HG02973 (cell line): ENCODE data around the gene BAG3.
A peak's percentile ranks its signal among the peaks of the same experiment; 100 is the strongest.
"Not testable (repeated sequence)": the region's sequence is repeated elsewhere in the genome, so short reads cannot be mapped to it uniquely, and the experiment has no call there.

ENCODE experiments used
- ATAC-seq: cut with Tn5 transposase; IDR thresholded peaks from one replicate; pipeline ENCODE4 v1.9.1; 2021; ENCODE audit warnings: moderate library complexity; ENCODE audit not compliant: unreplicated experiment

Gene BAG3

GRCh38 chr10:119650692-119651513, at the start of gene BAG3:
Gene BAG3 (plus strand): TSS chr10:119651380. CDS start chr10:119651676, 296 bp downstream.
- peak; percentile 67 for ATAC-seq

- no peak for ATAC-seq
Measured at GRCh38 chr10:119602241-119603095, 48.7 kb upstream of the BAG3 start.

- no peak for ATAC-seq
Measured at GRCh38 chr10:119604468-119604867, 46.7 kb upstream of the BAG3 start.

- no peak for ATAC-seq
Measured at GRCh38 chr10:119608316-119609155, 42.6 kb upstream of the BAG3 start.

GRCh38 chr10:119609516-119609915, 41.7 kb upstream of the BAG3 start:
- no peak for ATAC-seq

- no peak for ATAC-seq
Measured at GRCh38 chr10:119611433-119611832, 39.7 kb upstream of the BAG3 start.

GRCh38 chr10:119613741-119614140, 37.4 kb upstream of the BAG3 start:
- ATAC-seq, result no peak

GRCh38 chr10:119614686-119615085, 36.5 kb upstream of the BAG3 start:
- no peak for ATAC-seq

GRCh38 chr10:119616882-119617570, 34.2 kb upstream of the BAG3 start:
- no peak for ATAC-seq

- no peak for ATAC-seq
Measured at GRCh38 chr10:119619215-119619614, 32.0 kb upstream of the BAG3 start.

- ATAC-seq, result not testable (repeated sequence)
Measured at GRCh38 chr10:119619811-119620210, 31.4 kb upstream of the BAG3 start.

GRCh38 chr10:119620241-119621077, 30.7 kb upstream of the BAG3 start:
- no peak for ATAC-seq

- no peak for ATAC-seq
Measured at GRCh38 chr10:119621078-119621384, 30.1 kb upstream of the BAG3 start.

GRCh38 chr10:119625570-119626280, 25.5 kb upstream of the BAG3 start:
- no peak for ATAC-seq

GRCh38 chr10:119630300-119630699, 20.9 kb upstream of the BAG3 start:
- ATAC-seq, result no peak

- ATAC-seq, result no peak
Measured at GRCh38 chr10:119633538-119634218, 17.5 kb upstream of the BAG3 start.

- ATAC-seq, result no peak
Measured at GRCh38 chr10:119634219-119634544, 17.0 kb upstream of the BAG3 start.

GRCh38 chr10:119637631-119638030, 13.5 kb upstream of the BAG3 start:
- no peak for ATAC-seq

- ATAC-seq, result no peak
Measured at GRCh38 chr10:119638982-119639381, 12.2 kb upstream of the BAG3 start.
